ENCODE data around the gene SLCO4A1.

Gene SLCO4A1

DNA sequence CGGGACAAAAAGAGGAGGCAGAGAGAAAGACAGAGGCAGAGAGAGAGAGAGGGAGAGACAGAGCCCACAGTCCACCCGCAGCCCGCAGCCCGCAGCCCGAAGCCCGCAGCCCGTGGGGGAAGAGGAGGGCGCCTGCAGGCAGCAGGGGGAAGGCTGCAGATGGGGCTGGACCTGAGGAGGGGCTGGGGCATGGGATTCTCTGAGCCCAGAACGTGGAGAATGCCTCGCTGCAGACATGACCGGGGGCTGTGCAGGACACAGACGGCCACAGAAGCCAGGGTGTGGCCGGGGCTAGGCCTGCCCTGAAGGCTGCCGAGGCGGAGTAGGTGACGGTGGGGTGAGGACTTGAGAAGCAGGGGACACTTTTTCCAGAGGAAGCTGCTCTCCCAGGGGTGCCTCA, 6.5 kb upstream of the SLCO4A1 start:
- DNase-seq (ENCODE audit: extremely low read depth, low read depth): no peak
- TF ChIP-seq CTCF (IDR thresholded peaks at IDR 0.05; ENCODE audit: low read depth, low read length): no peak

- DNase-seq (ENCODE audit: extremely low read depth, low read depth): no peak
- TF ChIP-seq CTCF (IDR thresholded peaks at IDR 0.05; ENCODE audit: low read depth, low read length): no peak
These were observed 5.9 kb upstream of the SLCO4A1 start for GRCh38 chr20:62636446-62636845.

DNA sequence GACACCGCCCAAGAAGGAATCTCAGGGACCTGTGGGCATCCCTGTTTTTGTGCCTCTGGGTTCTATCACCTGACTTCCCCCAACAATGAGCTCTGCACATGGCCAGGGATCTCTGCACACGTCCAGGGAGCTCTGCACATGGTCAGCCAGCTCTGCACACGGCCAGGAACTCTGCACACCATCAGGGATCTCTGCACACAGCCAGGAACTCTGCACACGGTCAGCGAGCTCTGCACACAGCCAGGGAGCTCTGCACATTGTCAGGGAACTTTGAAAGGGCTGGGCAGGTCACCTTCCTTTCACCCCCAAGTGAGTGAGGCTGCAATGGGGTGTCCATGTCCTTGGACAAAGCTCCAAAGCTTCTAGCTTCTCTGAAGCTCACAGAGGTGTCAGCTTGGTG, 5.2 kb upstream of the SLCO4A1 start:
- DNase-seq (ENCODE audit: extremely low read depth, low read depth): no peak
- TF ChIP-seq CTCF (IDR thresholded peaks at IDR 0.05; ENCODE audit: low read depth, low read length): no peak

- DNase-seq (ENCODE audit: extremely low read depth, low read depth): no peak
- TF ChIP-seq CTCF (IDR thresholded peaks at IDR 0.05; ENCODE audit: low read depth, low read length): no peak
These were observed 4.7 kb upstream of the SLCO4A1 start for GRCh38 chr20:62637521-62638054.

DNA sequence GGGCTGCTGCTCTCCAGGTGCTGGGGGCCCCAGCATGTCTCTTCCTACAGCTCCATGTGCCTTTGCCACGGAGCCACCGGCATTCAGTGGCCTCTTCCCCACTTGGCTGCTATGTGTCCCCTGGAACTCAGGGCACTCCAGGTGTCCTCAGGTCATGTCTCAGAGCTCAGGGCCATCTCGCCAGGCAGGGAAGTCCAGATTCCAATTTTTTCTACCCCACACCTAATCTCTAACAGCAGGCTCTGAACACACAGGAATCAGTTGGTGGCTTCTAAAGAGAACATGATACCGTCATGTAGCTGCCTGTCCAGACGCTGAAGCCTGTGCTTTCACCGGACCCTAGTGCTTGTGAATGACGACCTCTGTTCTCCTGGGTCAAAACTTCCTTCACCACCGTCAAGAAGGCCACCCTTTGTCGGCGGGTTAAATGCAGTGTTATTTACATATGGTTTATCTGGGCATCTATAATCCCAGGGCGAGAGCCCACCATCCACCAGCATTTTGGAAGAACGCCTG, 4.2 kb upstream of the SLCO4A1 start:
- DNase-seq (ENCODE audit: extremely low read depth, low read depth): no peak
- TF ChIP-seq CTCF (IDR thresholded peaks at IDR 0.05; ENCODE audit: low read depth, low read length): no peak

DNA sequence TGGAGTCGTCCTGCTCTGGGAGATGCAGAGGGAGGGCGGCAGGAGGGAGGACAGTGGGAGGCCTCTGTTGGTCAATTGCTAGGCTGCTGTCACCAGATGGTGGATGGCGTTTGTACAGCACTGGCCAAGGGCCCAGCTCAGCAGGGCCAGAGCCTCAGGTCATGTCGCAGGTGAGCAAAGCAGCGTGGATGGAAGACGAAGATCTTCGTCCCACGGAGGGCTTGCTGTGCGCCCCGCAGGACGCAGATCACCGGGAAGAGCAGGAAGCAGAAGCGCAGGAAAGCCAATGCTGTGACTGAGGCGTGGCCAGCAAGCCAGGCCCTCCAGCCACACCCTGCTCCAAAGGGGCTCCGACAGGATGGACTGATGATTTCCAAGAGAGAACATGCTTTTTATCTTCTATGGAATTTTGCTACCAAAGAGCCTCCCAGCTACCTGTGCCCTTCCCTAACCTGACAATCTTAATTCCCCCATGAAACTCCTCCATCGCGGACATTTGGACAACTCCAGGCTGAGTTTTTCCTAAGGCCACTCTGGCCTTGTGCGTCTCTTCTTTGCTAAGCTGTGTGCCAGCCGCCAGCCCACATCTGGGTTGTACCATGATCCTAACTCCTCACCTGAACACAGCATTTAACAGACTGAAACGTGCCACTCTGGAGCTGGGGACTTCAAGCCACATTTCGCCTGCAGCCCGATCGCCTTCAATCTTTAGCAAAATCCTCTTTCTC, 3.5 kb upstream of the SLCO4A1 start:
- TF ChIP-seq CTCF (IDR thresholded peaks at IDR 0.05; ENCODE audit: low read depth, low read length): no peak
- DNase-seq (ENCODE audit: extremely low read depth, low read depth): no peak

DNA sequence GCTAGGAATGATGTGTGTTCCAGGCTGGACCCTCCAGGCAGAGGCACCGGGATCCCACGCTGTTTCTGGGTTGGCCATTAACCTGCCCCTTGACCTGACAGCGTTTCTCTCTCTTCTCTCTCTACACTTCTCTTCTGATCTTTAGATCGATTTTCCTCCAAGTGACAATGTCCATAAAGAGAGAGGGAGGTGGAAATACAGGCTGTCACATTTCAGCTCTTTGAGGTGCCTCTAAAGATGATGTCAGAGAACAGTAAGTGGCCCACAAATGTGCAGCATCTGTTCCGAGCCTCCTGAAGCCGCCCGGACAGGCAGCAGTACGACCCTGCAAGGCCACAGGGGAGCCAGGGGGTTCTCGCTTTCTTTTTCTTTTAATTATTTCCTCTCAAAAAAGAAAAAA, 2.5 kb upstream of the SLCO4A1 start:
- TF ChIP-seq CTCF (IDR thresholded peaks at IDR 0.05; ENCODE audit: low read depth, low read length): no peak
- no peak for DNase-seq (ENCODE audit: extremely low read depth, low read depth)
